HG03064 (cell line): ENCODE results near the gene SF3A2.

ENCODE experiments used
- ATAC-seq: cut with Tn5 transposase; IDR thresholded peaks from one replicate; pipeline ENCODE4 v1.9.1; 2021; ENCODE audit warnings: low read depth; ENCODE audit not compliant: unreplicated experiment

Gene SF3A2

GRCh38 chr19:2207991-2208860, 28.4 kb upstream of the SF3A2 start:
- ATAC-seq: no peak

- ATAC-seq: no peak
Measured at GRCh38 chr19:2208975-2209374, 27.6 kb upstream of the SF3A2 start.

GRCh38 chr19:2209408-2209807, 27.2 kb upstream of the SF3A2 start:
- ATAC-seq: no peak

- no peak for ATAC-seq
Measured at GRCh38 chr19:2210206-2210605, 26.4 kb upstream of the SF3A2 start.

- no peak for ATAC-seq
Measured at GRCh38 chr19:2210987-2211740, 25.5 kb upstream of the SF3A2 start.

- ATAC-seq: no peak
Measured at GRCh38 chr19:2212861-2213711, 23.5 kb upstream of the SF3A2 start.

- ATAC-seq: no peak
Measured at GRCh38 chr19:2213799-2214198, 22.8 kb upstream of the SF3A2 start.

GRCh38 chr19:2214251-2214650, 22.4 kb upstream of the SF3A2 start:
- no peak for ATAC-seq

GRCh38 chr19:2215281-2215751, 21.3 kb upstream of the SF3A2 start:
- ATAC-seq: no peak

GRCh38 chr19:2216361-2217225, 20.0 kb upstream of the SF3A2 start:
- no peak for ATAC-seq

GRCh38 chr19:2217591-2217990, 19.0 kb upstream of the SF3A2 start:
- ATAC-seq: no peak

GRCh38 chr19:2219726-2220125, 16.9 kb upstream of the SF3A2 start:
- ATAC-seq: no peak

- ATAC-seq: no peak
Measured at GRCh38 chr19:2221250-2221831, 15.3 kb upstream of the SF3A2 start.

- ATAC-seq: no peak
Measured at GRCh38 chr19:2221918-2222317, 14.7 kb upstream of the SF3A2 start.

- ATAC-seq: no peak
Measured at GRCh38 chr19:2223391-2223790, 13.2 kb upstream of the SF3A2 start.

- no peak for ATAC-seq
Measured at GRCh38 chr19:2223959-2224358, 12.7 kb upstream of the SF3A2 start.

GRCh38 chr19:2224754-2225349, 11.8 kb upstream of the SF3A2 start:
- no peak for ATAC-seq

- ATAC-seq: no peak
Measured at GRCh38 chr19:2225415-2226050, 11.1 kb upstream of the SF3A2 start.
